Dendritic cell treated with granulocyte-macrophage colony-stimulating factor and Interleukin-4, amounts not matched to agents 40 ng/mL and 50 ng/mL, for 4 days (primary cell): ENCODE results near the gene EGLN3.
"Not testable (repeated sequence)": the region's sequence is repeated elsewhere in the genome, so short reads cannot be mapped to it uniquely, and the experiment has no call there.

Experiments
- H3K27ac Mint-ChIP-seq: one replicate; pipeline ENCODE4 v1.8.0; 2022; ENCODE audit warnings: mild to moderate bottlenecking, mixed read lengths
- H3K27me3 Mint-ChIP-seq: one replicate; pipeline ENCODE4 v1.8.0; 2022; ENCODE audit warnings: mild to moderate bottlenecking, mixed read lengths
- H3K36me3 Mint-ChIP-seq: one replicate; pipeline ENCODE4 v1.8.0; 2022; ENCODE audit warnings: low read depth, mixed read lengths
- H3K4me1 Mint-ChIP-seq: one replicate; pipeline ENCODE4 v1.8.0; 2022; ENCODE audit warnings: low read depth, mixed read lengths
- H3K4me3 Mint-ChIP-seq: one replicate; pipeline ENCODE4 v1.8.0; 2022; ENCODE audit warnings: mild to moderate bottlenecking, moderate library complexity, mixed read lengths
- H3K9me3 Mint-ChIP-seq: one replicate; pipeline ENCODE4 v1.8.0; 2022; ENCODE audit warnings: mixed read lengths
- intact Hi-C: fragments of 100-400 bp; cut with micrococcal nuclease; formaldehyde crosslinking; loops from one replicate; pipeline ENCODE4 v1.15.0; 2022

The EGLN3 gene

DNA sequence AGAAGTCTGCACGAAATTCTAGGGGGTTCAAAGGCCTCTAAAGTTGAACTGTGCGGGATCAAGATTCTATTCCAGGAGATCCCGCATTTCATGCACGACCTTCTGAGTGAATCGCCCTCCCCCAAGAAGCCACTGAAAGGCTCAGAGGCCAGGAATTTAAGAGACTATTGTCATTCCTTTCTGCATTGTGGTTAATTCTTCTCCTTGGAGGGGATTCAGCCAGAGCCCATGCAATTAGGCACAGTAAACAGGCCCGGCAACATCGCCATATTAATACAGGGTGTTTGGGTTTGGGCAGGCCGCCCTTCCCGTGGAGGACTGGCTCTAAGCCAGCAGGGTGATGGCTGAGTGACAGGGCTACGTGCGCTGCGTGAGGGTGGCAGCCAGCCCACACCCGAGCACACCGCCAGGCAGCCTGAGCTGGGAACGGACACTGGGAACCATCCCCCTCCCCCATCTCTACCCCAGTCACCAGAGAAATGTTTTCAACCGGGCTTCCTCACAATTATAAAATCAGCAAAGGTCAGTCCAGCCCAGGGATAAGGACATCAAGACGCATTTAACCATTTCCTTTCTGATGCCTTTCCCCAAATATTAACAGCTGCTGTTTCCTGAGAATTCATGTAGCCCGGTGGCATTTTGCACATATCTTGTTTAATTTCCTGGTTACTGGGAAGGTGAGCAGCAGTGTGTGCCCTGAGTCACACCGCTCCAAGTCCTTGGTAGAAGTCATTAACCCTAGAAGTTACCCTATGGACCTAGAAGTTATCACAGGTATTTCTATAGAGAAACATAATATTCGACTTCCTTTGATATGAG lies 12.5 kb downstream of the EGLN3 start:
- Mint-ChIP-seq H3K4me3 (peak overlapping the region; percentile 27), H3K4me1 (peaks cover 13% of the 10 kb centered on the region), H3K36me3 (no peaks in the 10 kb centered on the region), H3K27me3 (peaks cover 16% of the 10 kb centered on the region), H3K27ac (no peak overlapping the region), H3K9me3 (no peaks in the 10 kb centered on the region)
- intact Hi-C loops: no loop called here

DNA sequence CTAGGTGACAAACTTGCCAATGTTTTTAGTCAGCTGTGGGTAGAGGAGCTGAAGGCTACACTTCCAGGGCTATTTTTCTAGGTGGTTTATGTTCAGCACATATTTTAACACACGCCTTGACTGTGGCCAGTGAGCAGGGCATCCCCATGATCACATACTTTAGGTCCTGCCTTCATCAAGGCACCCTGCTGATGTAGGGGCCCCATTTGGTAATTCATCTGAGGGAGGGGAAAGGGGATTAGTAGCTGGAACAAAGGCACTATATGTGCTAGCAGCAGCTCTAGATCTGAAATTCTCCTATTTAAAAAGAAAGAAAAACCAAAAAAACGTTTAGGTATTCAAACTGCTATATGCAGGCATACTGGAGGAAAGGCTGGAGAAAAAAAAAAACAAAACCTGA lies 14.5 kb downstream of the EGLN3 start:
- peaks cover 11% of the 10 kb centered on the region for H3K27me3 Mint-ChIP-seq
- intact Hi-C loops: no loop called here
- H3K4me1 Mint-ChIP-seq: peaks cover 7% of the 10 kb centered on the region
- H3K4me3 Mint-ChIP-seq: no peak overlapping the region
- no peak overlapping the region for H3K27ac Mint-ChIP-seq
- H3K36me3 Mint-ChIP-seq: no peaks in the 10 kb centered on the region
- H3K9me3 Mint-ChIP-seq: no peaks in the 10 kb centered on the region

DNA sequence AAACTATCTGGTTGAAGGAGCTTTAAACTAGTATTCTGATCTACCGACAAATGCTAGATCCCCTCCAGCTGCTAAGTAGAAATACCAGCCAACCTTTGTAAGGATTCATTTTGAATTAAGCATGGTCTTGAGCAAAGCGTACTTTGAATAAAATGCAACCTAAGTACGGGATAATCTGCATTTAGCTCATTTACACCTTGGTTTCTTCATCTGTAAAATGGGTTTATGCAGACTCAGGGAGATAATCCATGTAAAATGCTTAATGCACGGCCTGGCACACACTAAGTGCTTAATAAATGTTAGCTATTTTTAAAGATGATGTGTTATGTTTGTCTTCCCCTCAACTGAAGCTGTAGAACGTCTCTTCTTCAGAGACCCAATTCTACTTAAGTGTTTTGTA lies 15.9 kb downstream of the EGLN3 start:
- H3K27ac Mint-ChIP-seq: no peak overlapping the region
- no peak overlapping the region for H3K4me3 Mint-ChIP-seq
- intact Hi-C loops: no loop called here
- H3K4me1 Mint-ChIP-seq: peaks cover 7% of the 10 kb centered on the region
- H3K9me3 Mint-ChIP-seq: no peaks in the 10 kb centered on the region
- H3K36me3 Mint-ChIP-seq: peaks cover 2% of the 10 kb centered on the region
- peaks cover 6% of the 10 kb centered on the region for H3K27me3 Mint-ChIP-seq

DNA sequence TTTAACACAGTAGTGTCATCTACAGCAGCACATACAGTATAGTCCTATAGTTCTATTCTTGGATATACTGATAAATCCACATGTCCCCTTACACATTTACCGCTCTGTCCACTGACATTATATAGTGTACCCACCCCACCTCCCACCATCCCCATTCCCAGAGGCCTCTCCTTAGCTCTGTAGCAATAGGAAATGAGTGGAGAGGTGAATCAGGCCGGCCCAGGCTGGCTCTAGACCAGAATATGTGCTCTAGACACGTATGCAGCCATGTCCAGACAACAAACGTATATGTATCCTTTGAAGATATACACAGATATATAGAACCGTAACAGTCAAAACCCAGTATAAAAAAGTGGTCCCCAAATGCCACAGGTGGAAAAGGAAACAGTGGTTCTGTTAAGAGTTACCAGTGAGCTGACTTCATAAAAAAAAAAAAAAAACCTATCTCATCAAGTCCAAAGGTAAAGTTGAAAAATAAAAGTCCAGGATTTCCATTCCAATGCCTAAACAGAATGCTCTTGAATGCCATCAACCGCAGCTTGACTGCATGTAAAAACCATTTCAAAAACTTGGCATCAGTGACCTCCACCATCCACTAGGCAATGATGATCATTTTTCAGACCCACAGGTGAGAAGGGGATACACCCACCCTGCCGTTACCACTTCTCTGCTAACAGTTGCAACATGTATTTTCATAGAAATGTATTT lies 16.7 kb downstream of the EGLN3 start:
- Mint-ChIP-seq H3K4me1 (peaks cover 7% of the 10 kb centered on the region), H3K9me3 (no peaks in the 10 kb centered on the region), H3K27ac (no peak overlapping the region), H3K27me3 (peaks cover 5% of the 10 kb centered on the region), H3K36me3 (peaks cover 9% of the 10 kb centered on the region), H3K4me3 (no peak overlapping the region)
- intact Hi-C loops: no loop called here

DNA sequence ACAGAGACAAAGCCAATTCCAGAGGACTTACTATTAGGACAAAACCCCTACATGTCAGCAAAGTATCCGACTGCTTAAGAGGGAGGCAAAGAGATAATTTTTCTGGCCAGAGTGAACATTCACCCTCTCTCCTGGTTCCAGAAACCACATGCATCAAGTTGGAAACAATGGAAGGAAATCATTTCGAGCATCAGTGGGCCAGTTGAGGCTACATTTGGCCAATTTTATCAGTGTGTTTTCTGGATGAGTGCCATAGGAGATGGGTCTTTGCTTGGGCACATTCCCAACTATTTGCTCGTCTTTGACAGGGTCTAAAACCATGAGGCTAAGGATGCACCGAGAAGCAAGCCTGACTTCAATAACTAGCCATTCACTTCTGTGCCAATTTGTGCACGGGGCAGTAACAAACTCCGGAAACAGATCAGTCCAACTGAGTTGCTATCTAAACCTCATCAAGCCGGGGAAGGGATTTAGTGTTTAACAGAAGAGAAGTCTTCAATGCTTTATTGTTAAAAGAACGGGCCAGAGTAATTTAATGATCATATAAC lies 17.4 kb downstream of the EGLN3 start:
- Mint-ChIP-seq H3K27ac (no peak overlapping the region), H3K4me3 (no peak overlapping the region), H3K36me3 (peaks cover 15% of the 10 kb centered on the region), H3K4me1 (peaks cover 4% of the 10 kb centered on the region), H3K27me3 (peaks cover 4% of the 10 kb centered on the region), H3K9me3 (no peaks in the 10 kb centered on the region)
- intact Hi-C loops: no loop called here

DNA sequence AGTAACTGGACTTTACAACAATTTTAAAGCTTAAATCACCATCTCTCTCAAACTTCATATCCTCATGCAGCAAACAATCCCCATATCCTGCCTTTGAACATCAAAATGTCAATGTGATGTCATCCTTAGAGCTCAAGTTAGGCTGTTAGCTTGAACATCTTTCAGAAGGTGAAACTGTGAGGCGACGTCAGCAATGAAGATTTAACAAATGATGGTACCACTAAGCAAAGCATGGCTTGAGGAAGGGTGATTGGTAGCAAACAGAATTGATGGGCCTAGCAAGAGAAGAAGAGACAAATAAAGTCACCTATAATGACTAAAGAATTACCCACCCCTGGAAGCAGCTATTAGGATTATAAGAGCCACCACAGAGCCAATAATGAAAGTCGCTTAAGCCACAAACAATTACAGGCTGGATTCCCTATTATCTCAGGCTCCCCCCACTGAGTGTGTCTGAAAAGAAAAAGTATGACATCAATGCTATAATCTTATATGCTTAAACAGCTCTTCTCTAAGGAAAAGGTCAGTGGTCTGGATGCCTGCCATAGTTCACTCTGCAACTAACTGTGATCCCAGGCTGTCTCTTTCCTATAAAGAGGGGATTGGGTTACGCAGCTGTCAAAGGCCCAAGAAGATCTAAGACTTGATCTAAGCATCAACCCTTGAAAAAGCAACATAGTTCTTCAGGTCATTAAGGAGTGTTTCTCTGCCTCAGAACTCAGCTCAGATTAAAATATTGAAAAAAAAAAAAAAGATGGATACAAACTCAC lies 18.1 kb downstream of the EGLN3 start:
- no peaks in the 10 kb centered on the region for H3K27me3 Mint-ChIP-seq
- no peaks in the 10 kb centered on the region for H3K4me1 Mint-ChIP-seq
- peaks cover 19% of the 10 kb centered on the region for H3K36me3 Mint-ChIP-seq
- no peak overlapping the region for H3K27ac Mint-ChIP-seq
- no peaks in the 10 kb centered on the region for H3K9me3 Mint-ChIP-seq
- H3K4me3 Mint-ChIP-seq: no peak overlapping the region
- intact Hi-C loops: no loop called here

DNA sequence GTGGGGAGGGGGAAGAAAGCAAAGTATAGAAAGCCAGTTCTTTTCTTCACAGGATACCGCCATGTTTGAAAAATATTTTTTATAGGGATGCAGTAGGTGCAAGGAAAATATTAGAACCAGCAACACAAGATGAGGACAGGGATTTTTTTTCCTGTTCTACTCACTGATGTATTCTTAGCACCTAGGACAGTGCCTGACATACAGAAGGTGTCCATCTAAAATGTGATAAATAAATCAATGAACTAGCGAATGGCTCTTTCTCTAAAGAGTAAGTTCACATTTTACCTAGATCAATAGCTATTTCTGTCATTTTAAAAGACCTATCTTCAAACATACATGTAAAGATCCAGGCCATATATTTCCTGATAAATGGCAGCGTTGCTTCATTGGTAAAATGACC lies 18.8 kb downstream of the EGLN3 start:
- no peaks in the 10 kb centered on the region for H3K4me1 Mint-ChIP-seq
- peaks cover 19% of the 10 kb centered on the region for H3K36me3 Mint-ChIP-seq
- H3K27ac Mint-ChIP-seq: no peak overlapping the region
- no peaks in the 10 kb centered on the region for H3K27me3 Mint-ChIP-seq
- H3K4me3 Mint-ChIP-seq: no peak overlapping the region
- no peaks in the 10 kb centered on the region for H3K9me3 Mint-ChIP-seq
- intact Hi-C loops: no loop called here

DNA sequence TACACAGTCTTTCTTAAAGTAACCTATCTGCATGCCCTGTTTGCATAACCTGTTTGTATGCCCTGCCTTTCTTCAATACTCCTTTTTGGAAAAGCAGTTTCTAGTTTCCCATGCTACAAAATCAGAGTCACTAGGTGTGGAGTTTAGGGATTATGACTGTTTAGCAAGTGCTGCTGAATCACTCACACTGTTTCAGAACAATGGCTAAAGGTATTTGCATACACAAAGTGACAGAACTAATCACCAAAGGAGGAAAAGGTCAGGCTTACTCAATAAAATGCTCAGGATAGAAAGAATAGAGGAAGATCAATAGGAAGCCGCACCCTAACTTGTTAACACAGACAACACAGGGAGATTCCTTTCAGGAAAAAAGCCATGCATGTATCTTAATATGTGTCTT lies 19.4 kb downstream of the EGLN3 start:
- Mint-ChIP-seq H3K9me3 (no peaks in the 10 kb centered on the region), H3K4me1 (no peaks in the 10 kb centered on the region)

DNA sequence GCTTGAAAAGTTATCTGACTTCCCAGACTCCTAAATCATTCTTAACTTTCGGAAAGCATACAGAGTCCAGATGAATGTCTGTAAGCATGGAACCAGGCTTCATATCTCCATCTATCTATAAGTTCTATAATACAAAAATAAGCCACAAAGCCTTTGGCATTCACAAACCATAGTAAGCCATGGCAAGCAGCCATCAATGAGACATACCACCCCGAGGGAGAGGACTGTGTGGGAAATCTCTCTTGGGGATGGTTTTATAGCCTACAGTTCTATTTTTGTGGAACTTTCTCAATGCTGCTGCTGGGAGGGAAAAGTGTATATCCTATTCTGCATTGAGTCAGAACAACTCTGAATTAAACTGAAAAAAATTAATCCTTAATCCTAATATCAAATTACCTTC lies 20.4 kb downstream of the EGLN3 start:
- H3K27me3 Mint-ChIP-seq: no peaks in the 10 kb centered on the region
- no peak overlapping the region for H3K4me3 Mint-ChIP-seq
- no peaks in the 10 kb centered on the region for H3K9me3 Mint-ChIP-seq
- no peaks in the 10 kb centered on the region for H3K4me1 Mint-ChIP-seq
- H3K27ac Mint-ChIP-seq: no peak overlapping the region
- peaks cover 25% of the 10 kb centered on the region for H3K36me3 Mint-ChIP-seq
- intact Hi-C loops: no loop called here

More for the DNA sequence above, 19.4 kb downstream of the EGLN3 start:
- intact Hi-C loops: no loop called here
- Mint-ChIP-seq H3K4me3 (no peak overlapping the region), H3K36me3 (peaks cover 19% of the 10 kb centered on the region), H3K27ac (no peak overlapping the region), H3K27me3 (no peaks in the 10 kb centered on the region)

DNA sequence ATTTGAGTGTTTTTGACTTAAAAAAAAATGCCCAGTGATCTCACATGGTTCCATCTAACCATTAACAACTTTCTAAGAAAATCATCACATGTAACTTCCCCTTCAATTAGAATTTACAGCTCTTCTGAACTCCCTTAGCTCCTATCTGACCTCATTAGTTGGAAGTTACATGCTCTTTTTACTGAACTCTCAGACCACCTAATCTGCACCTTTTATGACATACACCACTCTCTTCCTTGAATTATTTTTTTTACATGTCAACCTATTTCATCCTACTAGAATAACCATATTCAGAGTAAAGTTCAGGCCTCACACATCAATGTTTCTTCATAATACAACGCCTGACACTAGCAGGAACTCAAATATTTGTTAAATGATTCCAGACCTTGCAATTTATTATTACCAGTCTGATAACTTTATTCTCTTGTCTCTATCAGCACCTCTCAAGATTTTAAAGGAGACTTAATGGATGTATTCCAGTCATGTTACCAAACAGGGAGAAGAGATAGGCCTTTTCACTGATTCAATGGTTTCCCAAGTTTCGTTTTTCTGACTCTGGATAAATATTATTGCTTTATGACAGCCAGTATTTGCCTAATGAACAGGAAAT lies 21.0 kb downstream of the EGLN3 start:
- H3K36me3 Mint-ChIP-seq: peaks cover 31% of the 10 kb centered on the region
- no peaks in the 10 kb centered on the region for H3K27me3 Mint-ChIP-seq
- intact Hi-C loops: no loop called here

DNA sequence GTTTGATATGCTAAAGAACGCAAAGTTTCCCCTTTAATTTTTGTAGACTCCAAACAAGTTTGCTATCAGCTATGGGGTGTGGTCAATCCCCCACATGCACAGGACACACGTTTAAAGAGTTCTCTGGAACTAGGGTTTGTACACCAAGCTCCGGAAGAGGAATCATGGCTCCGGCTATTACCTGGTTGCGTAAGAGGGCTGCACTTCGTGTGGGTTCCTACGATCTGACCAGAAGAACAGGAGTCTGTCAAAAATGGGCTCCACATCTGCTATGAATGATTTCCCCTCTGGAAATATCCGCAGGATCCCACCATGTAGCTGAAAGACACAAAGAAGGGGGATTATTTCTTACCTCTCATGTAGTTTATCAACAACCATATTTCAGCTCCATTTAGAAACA lies 22.0 kb downstream of the EGLN3 start:
- Mint-ChIP-seq H3K36me3 (peaks cover 32% of the 10 kb centered on the region), H3K4me1 (peaks cover 5% of the 10 kb centered on the region), H3K27ac (no peak overlapping the region), H3K27me3 (no peaks in the 10 kb centered on the region), H3K9me3 (no peaks in the 10 kb centered on the region), H3K4me3 (no peak overlapping the region)
- intact Hi-C loops: no loop called here

More for the DNA sequence above, 21.0 kb downstream of the EGLN3 start:
- H3K4me3 Mint-ChIP-seq: no peak overlapping the region
- peaks cover 2% of the 10 kb centered on the region for H3K4me1 Mint-ChIP-seq
- no peak overlapping the region for H3K27ac Mint-ChIP-seq
- H3K9me3 Mint-ChIP-seq: no peaks in the 10 kb centered on the region

DNA sequence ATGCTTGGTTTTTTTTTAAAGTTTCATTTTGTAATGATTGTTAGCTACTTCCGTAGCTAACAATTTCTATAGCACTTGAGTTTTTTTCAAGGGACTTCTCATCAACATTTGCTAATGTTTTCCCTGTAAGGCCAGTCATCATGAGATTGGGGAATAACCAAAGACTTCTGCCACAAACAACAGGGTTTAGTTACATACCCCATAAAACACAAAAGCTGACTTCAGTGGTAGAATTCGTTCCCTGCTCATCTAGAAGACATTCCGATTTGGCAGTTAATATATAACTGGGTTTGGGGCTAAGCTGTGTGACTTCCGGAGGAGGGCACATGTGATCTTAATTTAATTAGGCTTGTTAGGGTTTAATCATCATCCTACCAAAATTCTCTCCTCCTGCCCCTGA lies 22.9 kb downstream of the EGLN3 start:
- H3K27me3 Mint-ChIP-seq: no peaks in the 10 kb centered on the region
- no peak overlapping the region for H3K4me3 Mint-ChIP-seq
- intact Hi-C loops: no loop called here
- peaks cover 32% of the 10 kb centered on the region for H3K36me3 Mint-ChIP-seq
- no peak overlapping the region for H3K27ac Mint-ChIP-seq
- H3K9me3 Mint-ChIP-seq: no peaks in the 10 kb centered on the region
- peaks cover 5% of the 10 kb centered on the region for H3K4me1 Mint-ChIP-seq

DNA sequence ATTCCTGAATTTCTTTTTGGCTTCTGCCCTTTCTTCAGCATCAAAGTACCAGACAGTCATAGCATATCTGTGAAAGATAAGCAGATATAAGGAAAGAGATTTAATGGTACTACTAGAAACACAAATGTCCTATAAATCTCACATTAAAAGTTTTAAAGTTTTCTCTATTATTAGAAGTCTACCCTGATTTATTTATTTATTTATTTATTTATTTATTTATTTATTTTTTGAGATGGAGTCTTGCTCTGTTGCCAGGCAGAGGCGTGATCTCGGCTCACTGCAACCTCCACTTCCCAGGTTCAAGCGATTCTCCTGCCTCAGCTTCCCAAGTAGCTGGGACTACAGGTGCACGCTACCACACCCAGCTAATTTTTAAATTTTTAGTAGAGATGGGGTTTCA lies 23.9 kb downstream of the EGLN3 start:
- H3K4me3 Mint-ChIP-seq, intact Hi-C loops: not testable (repeated sequence)

More for the DNA sequence above, 23.9 kb downstream of the EGLN3 start:
- H3K36me3 Mint-ChIP-seq: peaks cover 38% of the 10 kb centered on the region
- not testable (repeated sequence) for H3K4me1 Mint-ChIP-seq, H3K27me3 Mint-ChIP-seq, H3K9me3 Mint-ChIP-seq, H3K27ac Mint-ChIP-seq
